NT2/D1 (cell line): ENCODE measurements around the gene ZFYVE9.
"Not testable (repeated sequence)": the region's sequence is repeated elsewhere in the genome, so short reads cannot be mapped to it uniquely, and the experiment has no call there.

ENCODE experiments used
- SUZ12 ChIP-seq: IDR thresholded peaks from 2 replicates; pipeline ENCODE4 v1.6.1; 2011; ENCODE audit not compliant: insufficient read length, insufficient read depth; ENCODE audit errors: extremely low read depth
- YY1 ChIP-seq: IDR thresholded peaks from 2 replicates; pipeline ENCODE4 v1.6.1; 2011; ENCODE audit not compliant: insufficient read length, insufficient read depth
- ZNF274 ChIP-seq: IDR thresholded peaks from 2 replicates; pipeline ENCODE4 v1.6.1; 2011; ENCODE audit warnings: mild to moderate bottlenecking, low read depth, low read length

DNA sequence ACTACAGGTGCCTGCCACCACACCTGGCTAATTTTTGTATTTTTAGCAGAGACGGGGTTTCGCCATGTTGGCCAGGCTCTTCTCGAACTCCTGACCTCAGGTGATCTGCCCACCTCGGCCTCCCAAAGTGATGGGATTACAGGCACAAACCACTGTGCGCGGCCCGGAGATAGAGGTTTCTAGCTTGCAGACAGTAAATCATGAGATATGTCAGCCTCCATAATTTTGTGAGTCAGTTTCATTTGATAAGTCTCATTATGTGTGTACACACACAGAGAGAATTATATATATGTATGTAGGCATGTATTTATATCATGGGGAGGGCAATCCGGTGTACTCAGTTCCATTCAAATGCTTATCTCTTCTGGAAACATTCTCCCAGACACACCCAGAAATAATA is 64.8 kb downstream of the ZFYVE9 start:
- TF ChIP-seq SUZ12, YY1, ZNF274: not testable (repeated sequence)
